HG03558 (cell line): ENCODE measurements around the gene PPIE.

Experiments used
- ATAC-seq: cut with Tn5 transposase; IDR thresholded peaks from one replicate; pipeline ENCODE4 v1.9.1; 2021; ENCODE audit warnings: moderate number of reproducible peaks; ENCODE audit not compliant: unreplicated experiment; ENCODE audit errors: extremely low read depth

Gene PPIE

GRCh38 chr1:39738622-39739366, at the start of gene PPIE:
Gene PPIE (plus strand): TSS chr1:39738882. CDS start chr1:39738901, 19 bp downstream.
- ATAC-seq, result no peak

DNA sequence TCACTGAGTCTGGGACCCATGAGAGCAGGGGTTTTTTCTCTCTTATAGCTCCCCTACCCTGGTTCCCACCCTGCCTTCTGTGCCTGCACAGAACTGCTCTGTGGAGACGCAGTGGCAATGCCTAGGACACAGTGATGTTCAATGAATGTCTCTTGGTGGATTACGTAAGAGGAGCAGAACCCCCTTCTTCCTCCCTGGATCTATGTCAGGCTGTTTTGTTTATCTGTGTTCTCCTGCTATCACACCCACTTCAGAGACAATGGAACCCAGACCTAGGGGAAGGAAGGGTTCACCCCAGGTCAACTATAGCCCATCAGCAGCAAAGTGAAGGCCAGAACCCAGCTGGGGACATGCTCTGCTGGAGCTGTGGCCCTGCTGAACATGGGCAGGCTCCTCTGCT, 49.5 kb upstream of the PPIE start:
- no peak for ATAC-seq

GRCh38 chr1:39689635-39690034, 49.0 kb upstream of the PPIE start:
- ATAC-seq, result no peak

- no peak for ATAC-seq
Observed at GRCh38 chr1:39690225-39690624, 48.5 kb upstream of the PPIE start.

DNA sequence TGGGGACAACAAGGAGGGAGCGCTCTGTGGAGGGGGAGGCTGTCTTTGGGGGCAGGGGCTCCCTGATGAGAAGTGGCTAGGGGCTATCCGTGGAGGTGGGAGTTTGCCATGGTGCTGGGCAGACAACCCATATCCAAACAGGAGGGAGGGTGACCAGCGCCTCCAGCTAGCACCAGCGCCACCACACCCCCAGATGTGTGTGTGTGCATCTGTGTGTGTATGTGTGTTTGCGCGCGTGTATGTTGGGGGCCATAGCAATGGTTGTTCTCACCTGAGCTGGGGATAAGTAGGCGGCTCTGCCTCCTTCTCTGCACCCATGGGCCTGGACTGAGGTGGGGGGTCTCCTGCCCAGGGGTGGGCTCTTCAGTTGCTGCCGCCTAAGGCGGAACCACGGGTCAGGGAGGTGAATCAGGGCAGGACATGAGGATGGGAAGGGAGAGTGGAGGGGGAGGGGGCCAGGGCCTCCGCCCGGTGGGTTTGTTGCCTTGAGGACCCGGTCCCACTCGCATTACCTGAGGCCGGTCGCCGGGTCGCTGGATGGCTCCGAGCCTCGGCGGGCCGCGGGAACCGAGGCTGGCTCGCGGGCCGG, 47.8 kb upstream of the PPIE start:
- no peak for ATAC-seq

DNA sequence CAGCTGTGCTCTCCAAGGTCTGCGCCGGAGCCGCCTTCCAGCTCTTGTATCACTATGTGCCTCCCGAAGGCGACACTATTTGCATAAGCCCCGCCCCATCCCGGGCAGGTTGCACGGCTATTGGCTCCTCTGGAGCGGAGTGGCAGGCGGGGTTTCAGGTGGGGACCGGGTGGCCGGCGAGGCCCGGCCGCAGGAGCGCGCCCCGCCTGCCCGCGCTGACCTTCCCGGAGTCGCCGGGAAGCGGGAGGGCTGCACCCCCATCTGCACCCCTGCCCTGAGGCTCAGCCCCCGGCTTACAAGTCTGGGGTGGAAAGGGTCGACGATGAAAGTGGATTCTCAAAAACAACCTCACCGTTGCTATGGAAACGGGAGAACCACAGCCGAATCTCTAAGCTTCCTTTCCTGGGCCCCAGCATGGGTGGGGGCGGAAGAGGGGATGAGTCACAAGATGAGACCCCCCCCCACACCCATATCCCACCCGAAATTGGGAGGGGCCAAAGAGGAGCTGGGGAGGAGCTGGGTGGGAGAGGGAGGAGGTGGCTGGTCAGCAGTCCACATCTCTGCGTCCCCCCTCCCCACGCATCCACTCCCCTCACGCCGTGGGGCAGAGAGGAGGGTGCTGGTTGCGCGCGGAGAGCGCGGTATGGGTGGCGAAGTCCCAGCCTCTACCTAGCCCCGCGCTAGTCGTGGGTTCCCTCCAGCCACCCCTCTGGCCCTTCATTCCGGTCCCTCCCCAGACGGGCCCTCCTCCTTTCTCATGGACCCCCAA, 47.1 kb upstream of the PPIE start, which contains the start of gene HPCAL4:
Gene HPCAL4 (minus strand): TSS at position 51 of the 769 bp plus-strand sequence. CDS start 6,830 bp downstream, outside the sequence.
- ATAC-seq, result no peak

DNA sequence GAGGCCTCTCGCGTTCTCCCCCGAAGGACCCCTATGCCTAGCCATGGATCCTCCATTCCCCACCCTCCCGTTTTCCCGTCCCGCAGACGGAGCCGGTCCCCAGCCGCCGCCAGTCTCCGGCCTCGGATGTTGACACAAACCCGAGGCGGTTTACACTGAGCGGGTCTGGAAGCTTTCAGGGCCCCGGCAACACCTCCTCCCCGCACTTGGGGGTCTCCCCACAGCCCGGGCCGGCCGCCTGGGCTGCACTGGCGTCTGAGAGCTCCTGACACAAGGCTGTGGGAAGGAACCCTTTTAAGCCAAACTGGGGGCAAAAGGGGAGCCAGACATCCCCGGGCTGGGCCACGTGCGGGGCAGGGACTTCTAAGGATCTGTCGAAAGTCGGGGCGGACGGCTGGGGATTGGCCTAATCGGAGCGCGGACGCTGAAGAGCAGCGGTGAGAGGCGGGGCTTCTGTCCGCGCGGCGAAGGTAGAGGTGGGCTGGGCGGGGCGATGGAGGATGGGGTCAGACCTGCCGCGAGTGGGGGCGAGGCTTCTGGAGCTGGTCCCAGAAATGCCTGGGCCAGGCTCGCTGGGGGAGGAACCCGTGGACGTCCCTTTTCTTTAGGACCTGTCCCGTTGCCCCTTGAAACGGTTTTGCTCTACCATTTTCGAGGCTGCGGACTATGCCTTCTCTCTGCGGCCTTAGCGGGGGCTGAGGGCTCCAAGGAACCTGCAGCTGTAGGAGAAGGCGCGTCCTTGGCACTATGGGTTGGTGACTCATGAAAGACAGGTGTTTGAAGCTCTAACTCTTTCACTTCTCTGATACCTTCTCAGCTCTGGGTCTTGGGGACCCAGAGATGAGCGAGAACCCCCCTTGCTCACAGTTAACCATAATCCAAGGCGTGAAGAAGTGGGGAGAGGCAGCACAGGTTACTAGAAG, 46.3 kb upstream of the PPIE start:
- ATAC-seq, result no peak

DNA sequence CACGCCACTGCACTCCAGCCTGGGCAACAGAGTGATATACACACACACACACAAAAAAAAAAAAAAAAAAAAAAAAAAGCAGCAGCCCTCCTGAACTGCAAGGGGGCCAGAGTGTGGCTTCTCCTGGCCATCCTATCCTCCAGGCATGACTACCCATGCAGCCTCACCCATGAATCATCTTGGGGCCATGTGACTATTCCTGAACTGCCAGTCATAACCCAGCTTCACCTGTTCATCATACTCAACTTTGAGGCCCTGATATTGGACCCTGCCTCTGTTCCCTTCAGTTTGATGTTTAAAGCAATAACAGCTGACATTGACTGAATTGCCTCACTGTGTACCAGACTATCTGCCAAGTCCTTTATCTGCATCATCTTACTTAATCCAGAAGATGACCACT, 44.7 kb upstream of the PPIE start:
- no peak for ATAC-seq

DNA sequence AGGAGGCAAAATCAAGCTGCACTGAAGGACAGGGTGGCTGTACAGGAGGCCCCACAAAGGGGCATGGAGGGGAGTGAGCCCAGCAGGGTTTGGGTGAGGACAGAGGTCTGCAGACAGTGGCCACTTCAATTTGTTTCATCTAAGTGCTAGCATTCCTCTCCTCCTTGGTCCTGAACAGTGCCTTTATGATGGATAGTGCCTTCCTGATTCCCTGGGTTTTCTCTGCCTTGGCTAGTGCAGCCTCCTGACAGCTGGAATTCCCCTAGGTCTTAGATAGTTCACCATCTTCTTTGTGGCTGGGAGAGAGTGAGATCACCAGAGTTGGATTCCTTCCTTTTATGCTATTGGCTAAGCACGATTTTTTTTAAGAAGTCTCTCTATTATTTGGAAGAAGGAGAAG, 43.7 kb upstream of the PPIE start:
- ATAC-seq, result no peak

GRCh38 chr1:39696448-39696847, 42.2 kb upstream of the PPIE start:
- ATAC-seq, result no peak

DNA sequence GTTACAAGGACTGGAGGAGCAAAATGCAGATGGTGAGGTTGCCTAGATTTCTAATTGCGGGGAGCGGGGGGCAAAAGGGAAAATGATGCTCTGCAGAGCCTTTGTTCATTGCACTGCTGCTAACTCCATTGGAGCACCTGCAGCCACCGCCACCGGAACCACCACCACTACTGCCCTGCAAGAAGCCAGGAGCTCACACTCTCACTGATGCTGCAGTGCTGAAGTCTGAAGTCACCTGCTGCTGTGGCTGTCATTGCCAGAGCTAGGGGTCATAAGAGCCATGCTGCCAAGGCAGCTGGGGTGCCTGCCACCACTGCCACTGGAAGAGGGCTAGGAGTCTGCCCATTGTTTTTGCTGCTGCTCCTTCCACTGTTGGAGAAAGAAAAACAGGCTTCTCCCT, 40.1 kb upstream of the PPIE start:
- ATAC-seq, result no peak

- ATAC-seq, result no peak
Observed at GRCh38 chr1:39699419-39699818, 39.3 kb upstream of the PPIE start.

DNA sequence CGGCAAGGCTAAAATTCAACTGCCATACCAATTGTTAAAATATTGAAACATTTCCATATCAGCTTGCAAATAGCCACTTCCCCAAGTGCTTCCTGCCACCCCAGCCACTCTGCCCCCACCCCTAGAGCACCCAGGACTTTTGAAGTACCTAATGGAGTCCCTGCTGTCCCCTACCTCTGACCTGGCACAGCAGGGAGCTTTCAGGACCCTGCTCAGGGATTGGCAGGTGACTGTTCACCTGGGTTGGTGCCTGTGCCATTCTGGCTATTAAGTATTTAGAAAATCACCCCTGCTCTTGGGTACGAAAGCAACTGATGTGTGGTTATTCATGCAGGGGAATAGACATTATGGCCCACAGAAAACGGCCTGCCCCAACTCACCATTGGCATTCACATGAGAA, 38.3 kb upstream of the PPIE start:
- ATAC-seq, result no peak

DNA sequence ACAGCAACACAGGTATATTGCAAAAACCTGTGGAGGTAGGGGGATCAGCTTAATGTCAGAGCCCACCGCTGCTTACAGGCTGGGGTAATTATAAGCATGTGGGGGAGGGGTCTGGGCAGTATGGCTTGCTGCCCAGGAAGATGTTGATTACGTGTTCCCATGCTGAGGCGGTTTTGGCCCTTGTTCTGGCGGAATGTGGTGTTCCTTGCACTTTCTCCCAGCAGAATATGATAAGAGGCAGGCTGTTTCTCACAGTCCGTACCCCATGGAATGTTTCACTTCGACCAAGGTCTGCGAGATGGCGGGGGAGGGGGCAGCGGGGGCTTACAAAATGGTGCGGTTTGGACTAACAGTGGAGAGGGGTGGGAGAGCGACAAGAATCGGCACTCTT, 37.6 kb upstream of the PPIE start:
- no peak for ATAC-seq

- ATAC-seq, result no peak
Observed at GRCh38 chr1:39704757-39705156, 33.9 kb upstream of the PPIE start.

DNA sequence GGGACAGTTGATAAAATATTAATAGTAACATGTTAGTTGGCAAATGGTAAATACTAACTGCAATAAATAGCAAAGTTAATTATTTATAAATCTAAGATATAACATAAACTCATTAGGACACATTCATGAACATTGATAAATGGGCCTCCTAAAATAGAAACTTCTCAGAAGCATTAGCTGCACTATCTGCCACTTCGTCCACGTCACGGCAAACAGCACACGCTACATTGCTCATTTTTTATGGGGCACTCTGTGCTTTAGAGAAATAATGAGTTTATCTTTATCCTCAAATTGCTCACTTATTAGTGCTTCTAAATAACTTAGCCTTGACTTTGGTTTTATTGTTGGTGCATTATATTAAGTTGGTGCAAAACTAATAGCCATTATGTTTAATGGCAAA, 31.2 kb upstream of the PPIE start:
- no peak for ATAC-seq

GRCh38 chr1:39711104-39711965, 27.3 kb upstream of the PPIE start:
- ATAC-seq, result no peak

GRCh38 chr1:39711966-39712340, 26.7 kb upstream of the PPIE start:
- no peak for ATAC-seq

DNA sequence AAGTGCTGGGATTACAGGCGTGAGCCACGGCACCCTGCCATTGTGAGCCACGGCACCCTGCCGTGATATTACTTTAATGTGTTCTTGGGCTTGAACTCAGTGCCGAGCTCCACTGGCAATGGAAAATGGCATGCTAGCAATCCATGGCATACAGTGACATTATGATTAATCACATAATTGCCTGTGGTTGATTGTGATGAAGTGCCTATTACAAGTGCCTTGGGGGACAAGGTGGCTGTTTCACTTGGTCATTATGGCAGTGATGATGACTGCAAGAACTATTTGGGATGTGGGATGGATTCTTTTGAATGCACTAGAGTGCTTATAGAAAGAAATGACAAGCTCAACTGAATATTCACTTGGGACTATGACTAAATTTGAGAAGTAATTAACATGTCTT, 25.1 kb upstream of the PPIE start:
- ATAC-seq, result no peak
